ENCODE data around the gene PLXNA4. TPM values are rescaled to one million over a fixed set of nuclear protein-coding genes. Genes with fewer than 3 reads are reported as not detected.

Gene PLXNA4
- total and polyA plus RNA-seq, 8 donors = 1.9 to 6.6 (median 3.4) TPM

GRCh38 chr7:132551886-132552285 is 24.4 kb downstream of the PLXNA4 start:
- intact Hi-C loops (cut with DNase I) = no loop called here
- no peaks in the 10 kb centered on the region for H3K27me3 ChIP-seq
- DNase-seq = no peak
- no peak for TF ChIP-seq CTCF (IDR thresholded peaks at IDR 0.05)
- H3K9me3 ChIP-seq = peaks cover 0 to 20% of the 10 kb centered on the region in 2 donors
- ATAC-seq = no peak
- H3K4me1 ChIP-seq = no peaks in the 10 kb centered on the region
- H3K27ac ChIP-seq = no peak overlapping the region
- no peak overlapping the region for H3K4me3 ChIP-seq
- no peaks in the 10 kb centered on the region for H3K36me3 ChIP-seq

- H3K4me1 ChIP-seq = no peaks in the 10 kb centered on the region
- peaks cover 0 to 20% of the 10 kb centered on the region in 2 donors for H3K9me3 ChIP-seq
- ATAC-seq = no peak
- TF ChIP-seq CTCF (IDR thresholded peaks at IDR 0.05) = no peak
- H3K27ac ChIP-seq = no peak overlapping the region
- H3K27me3 ChIP-seq = no peaks in the 10 kb centered on the region
- H3K4me3 ChIP-seq = no peak overlapping the region
- DNase-seq = no peak
- intact Hi-C loops (cut with DNase I) = no loop called here
- no peaks in the 10 kb centered on the region for H3K36me3 ChIP-seq
Measured at GRCh38 chr7:132551439-132551838, 24.8 kb downstream of the PLXNA4 start.

- H3K27me3 ChIP-seq = no peaks in the 10 kb centered on the region
- ATAC-seq = no peak
- no peaks in the 10 kb centered on the region for H3K4me1 ChIP-seq
- H3K9me3 ChIP-seq = peaks cover 0 to 20% of the 10 kb centered on the region in 2 donors
- H3K4me3 ChIP-seq = no peak overlapping the region
- intact Hi-C loops (cut with DNase I) = no loop called here
- H3K27ac ChIP-seq = no peak overlapping the region
- no peak for DNase-seq
- H3K36me3 ChIP-seq = no peaks in the 10 kb centered on the region
- TF ChIP-seq CTCF (IDR thresholded peaks at IDR 0.05) = no peak
Measured at GRCh38 chr7:132548489-132549078, 27.7 kb downstream of the PLXNA4 start.

GRCh38 chr7:132547821-132548220 is 28.4 kb downstream of the PLXNA4 start:
- ATAC-seq (no peak), DNase-seq (no peak)
- no peaks in the 10 kb centered on the region for H3K27me3 ChIP-seq
- no peak for TF ChIP-seq CTCF (IDR thresholded peaks at IDR 0.05)
- no peaks in the 10 kb centered on the region for H3K4me1 ChIP-seq
- intact Hi-C loops (cut with DNase I) = no loop called here
- H3K27ac ChIP-seq = no peak overlapping the region
- H3K9me3 ChIP-seq = peaks cover 0 to 21% of the 10 kb centered on the region in 2 donors
- H3K4me3 ChIP-seq = no peak overlapping the region
- no peaks in the 10 kb centered on the region for H3K36me3 ChIP-seq

- no peak for DNase-seq
- Histone ChIP-seq H3K4me3 (no peak overlapping the region), H3K9me3 (peaks cover 0 to 14% of the 10 kb centered on the region in 2 donors), H3K27me3 (no peaks in the 10 kb centered on the region), H3K4me1 (no peaks in the 10 kb centered on the region), H3K27ac (no peak overlapping the region), H3K36me3 (no peaks in the 10 kb centered on the region)
- no peak for TF ChIP-seq CTCF (IDR thresholded peaks at IDR 0.05)
- intact Hi-C loops (cut with DNase I) = no loop called here
- ATAC-seq = no peak
Measured at GRCh38 chr7:132546366-132547127, 29.7 kb downstream of the PLXNA4 start.
